GM12878 (cell line): ENCODE data around the gene OR52N5. TPM values are rescaled to one million over a fixed set of nuclear protein-coding genes. Genes with fewer than 3 reads are reported as not detected.

ENCODE experiments used
- ATAC-seq: fragments of 200-7000 bp; cut with Tn5 transposase; 3 replicates; pipeline ENCODE4 v1.9.1; 2020; ENCODE audit warnings: mild to moderate bottlenecking, moderate library complexity
- BruUV-seq: library from RNA; stranded (reverse); fragments of 400-500 nt; replicated peaks from 2 replicates; lab custom pipeline; 2021; lab: Mats Ljungman, UMichigan
- CTCF ChIA-PET: fragments of 300-600 bp; sonication (Branson Sonifier 250); formaldehyde crosslinking; extraction: SDS; loops from one replicate; lab custom pipeline; 2021; ENCODE audit warnings: inconsistent platforms; lab: Yijun Ruan, JAX
- POLR2A ChIA-PET: fragments of 350-600 bp; formaldehyde crosslinking; extraction: SDS; loops from one replicate; lab custom pipeline; 2021; ENCODE audit warnings: inconsistent platforms; lab: Charles Lee
- RAD21 ChIA-PET: fragments of 300-600 bp; sonication (Branson Sonifier 250); formaldehyde crosslinking; loops from one replicate; lab custom pipeline; 2023; ENCODE audit warnings: antibody characterized with exemption; ENCODE audit not compliant: unreplicated experiment; lab: Charles Lee
- SMC1A ChIA-PET: fragments of 300-600 bp; sonication (Branson Sonifier 250); formaldehyde crosslinking; loops from one replicate; lab custom pipeline; 2023; ENCODE audit not compliant: unreplicated experiment, uncharacterized antibody; lab: Charles Lee
- DNase-seq: peaks from one replicate; pipeline ENCODE4 v3.0.0-alpha.2; 2011; ENCODE audit warnings: low read depth, low spot score
- FAIRE-seq: peaks from 3 replicates; lab custom pipeline; 2011; peaks lifted over from hg19 to GRCh38; lab: Jason Lieb, UNC
- H2AFZ ChIP-seq: 2 replicates; pipeline ENCODE4 v1.6.0; 2011; ENCODE audit warnings: low read depth, low read length, control low read depth; ENCODE audit not compliant: control insufficient read depth
- H3K27ac ChIP-seq: 2 replicates; pipeline ENCODE4 v1.5.1; 2011; ENCODE audit warnings: control low read depth; ENCODE audit not compliant: control insufficient read depth, insufficient read depth
- H3K27me3 ChIP-seq, 2 experiments: replicated peaks in 1 of 2; 2 replicates each; pipeline versions ENCODE4 v1.6.0 to v1.6.1; 2011; ENCODE audit warnings: low read length in 1 of 2; ENCODE audit not compliant: control insufficient read depth in 2 of 2, insufficient read depth in 2 of 2
- H3K36me3 ChIP-seq, 2 experiments: 2 replicates each; pipeline ENCODE4 v1.5.1; 2011; ENCODE audit warnings: low read length in 1 of 2; ENCODE audit not compliant: control insufficient read depth in 2 of 2, insufficient read depth in 2 of 2
- H3K4me1 ChIP-seq: 2 replicates; pipeline ENCODE4 v1.6.1; 2011; ENCODE audit warnings: mild to moderate bottlenecking, low read length, moderate library complexity, mixed read lengths; ENCODE audit not compliant: control insufficient read depth, insufficient read depth
- H3K4me2 ChIP-seq: 2 replicates; pipeline ENCODE4 v1.6.0; 2011; ENCODE audit warnings: control low read depth; ENCODE audit not compliant: control insufficient read depth, insufficient read depth
- H3K4me3 ChIP-seq: fragments of 200-600 bp; sonication (generic); 2 replicates; pipeline ENCODE4 v1.5.1; 2016
- H3K79me2 ChIP-seq: 2 replicates; pipeline ENCODE4 v1.6.0; 2011; ENCODE audit warnings: low read length; ENCODE audit not compliant: control insufficient read depth, insufficient read depth
- H3K9ac ChIP-seq: 2 replicates; pipeline ENCODE4 v1.8.0; 2011; ENCODE audit warnings: low read length, control low read depth, mixed read lengths; ENCODE audit not compliant: control insufficient read depth, insufficient read depth
- H3K9me3 ChIP-seq: replicated peaks from 3 replicates; pipeline ENCODE4 v1.5.1; 2011; ENCODE audit warnings: mild to moderate bottlenecking, low read length; ENCODE audit not compliant: control insufficient read depth, insufficient read depth
- H4K20me1 ChIP-seq: 2 replicates; pipeline ENCODE4 v1.6.0; 2011; ENCODE audit not compliant: control insufficient read depth, insufficient read depth
- ATF7 ChIP-seq: fragments of 450-650 bp; IDR thresholded peaks from 2 replicates; pipeline ENCODE4 v1.6.1; 2016; ENCODE audit warnings: low read depth, mild to moderate bottlenecking
- CEBPZ ChIP-seq: fragments of 150-350 bp; IDR thresholded peaks from 2 replicates; pipeline ENCODE4 v1.6.1; 2016; ENCODE audit warnings: low read depth, low read length
- DPF2 ChIP-seq: fragments of 450-650 bp; IDR thresholded peaks from 2 replicates; pipeline ENCODE4 v1.6.1; 2017; ENCODE audit warnings: mild to moderate bottlenecking
- E4F1 ChIP-seq: fragments of 450-650 bp; IDR thresholded peaks from 2 replicates; pipeline ENCODE4 v1.6.1; 2018; ENCODE audit warnings: borderline replicate concordance, mild to moderate bottlenecking; ENCODE audit not compliant: partially characterized antibody
- IRF4 ChIP-seq: IDR thresholded peaks from 2 replicates; pipeline ENCODE4 v1.6.1; 2011; ENCODE audit warnings: low read depth, low read length
- JUNB ChIP-seq: IDR thresholded peaks from 2 replicates; pipeline ENCODE4 v1.6.1; 2016; ENCODE audit warnings: antibody characterized with exemption, mild to moderate bottlenecking
- MEF2A ChIP-seq: IDR thresholded peaks from 2 replicates; pipeline ENCODE4 v1.6.1; 2011; ENCODE audit warnings: low read depth, mild to moderate bottlenecking, low read length, moderate library complexity; ENCODE audit not compliant: insufficient read depth
- MEF2B ChIP-seq: fragments of 450-650 bp; IDR thresholded peaks from 2 replicates; pipeline ENCODE4 v1.6.1; 2018; ENCODE audit warnings: mild to moderate bottlenecking, moderate library complexity; ENCODE audit not compliant: partially characterized antibody, poor library complexity, severe bottlenecking
- MLLT1 ChIP-seq: fragments of 450-650 bp; IDR thresholded peaks from 2 replicates; pipeline ENCODE4 v1.6.1; 2016; ENCODE audit warnings: mild to moderate bottlenecking
- MTA3 ChIP-seq: IDR thresholded peaks from 2 replicates; pipeline ENCODE4 v1.6.1; 2012; ENCODE audit warnings: low read length, inconsistent platforms, borderline replicate concordance
- NFIC ChIP-seq: IDR thresholded peaks from 2 replicates; pipeline ENCODE4 v1.6.1; 2012; ENCODE audit warnings: low read depth, mild to moderate bottlenecking, inconsistent platforms, low read length, moderate library complexity
- NRF1 ChIP-seq: conservative IDR thresholded peaks from 2 replicates; pipeline ENCODE4 v1.6.1; 2011; ENCODE audit warnings: mild to moderate bottlenecking, low read depth, low read length, improper control_type of control experiment
- PML ChIP-seq: IDR thresholded peaks from 2 replicates; pipeline ENCODE4 v1.6.1; 2012; ENCODE audit warnings: low read length, inconsistent platforms
- RAD21 ChIP-seq: IDR thresholded peaks from 2 replicates; pipeline ENCODE4 v1.6.1; 2011; ENCODE audit warnings: mild to moderate bottlenecking, low read depth, low read length, moderate library complexity; ENCODE audit not compliant: insufficient read depth
- RUNX3 ChIP-seq: IDR thresholded peaks from 2 replicates; pipeline ENCODE4 v1.6.1; 2012; ENCODE audit warnings: low read length, inconsistent platforms
- TBL1XR1 ChIP-seq: IDR thresholded peaks from 2 replicates; pipeline ENCODE4 v1.6.1; 2012; ENCODE audit warnings: low read depth, low read length, improper control_type of control experiment
- USF2 ChIP-seq: IDR thresholded peaks from 2 replicates; pipeline ENCODE4 v1.6.1; 2011; ENCODE audit warnings: low read depth, low read length, improper control_type of control experiment, borderline replicate concordance
- ZZZ3 ChIP-seq: IDR thresholded peaks from 2 replicates; pipeline ENCODE4 v1.6.1; 2011; ENCODE audit warnings: low read depth; ENCODE audit not compliant: control insufficient read depth, insufficient read length
- WGBS: methylation state at CpG from one replicate; pipeline ENCODE4 v1.1.6; 2016; ENCODE audit warnings: low lambda C conversion rate; ENCODE audit not compliant: insufficient replicate concordance, insufficient coverage; ENCODE audit errors: missing lambda C conversion rate; 5-methylcytosine and 5-hydroxymethylcytosine counted together
- in situ Hi-C: fragments of 300-500 bp; cut with MboI; formaldehyde crosslinking; loops from 9 replicates; pipeline ENCODE4 v1.14.3; 2018; ENCODE audit warnings: mixed read lengths
- intact Hi-C: fragments of 100-400 bp; cut with micrococcal nuclease; formaldehyde crosslinking; loops from one replicate; pipeline ENCODE4 v1.14.2; 2022; ENCODE audit not compliant: unreplicated experiment
- polyA plus RNA-seq, 11 experiments: library from polyadenylated mRNA; depleted of rRNA in 4 of 11; unstranded in 6 of 11; stranded (reverse) in 5 of 11; fragments of >200 nt; fragmentation: Nextera tagmentation in 4 of 11; fragmentation: Illumina TruSeq in 1 of 11; extraction: Ambion mirVana in 4 of 11; extraction: Trizol in 1 of 11; gene quantifications; 1 replicate in 1 of 11; 2 replicates in 10 of 11; pipeline versions ENCODE4 v1.2.1 to v1.2.3, GENCODE V29; 2011 to 2016; ENCODE audit warnings: inconsistent platforms in 2 of 11, missing spikeins in 2 of 11, low read depth in 1 of 11
- total RNA-seq, 4 experiments: library from RNA; depleted of rRNA in 3 of 4; stranded (reverse); fragments of >200 nt in 3 of 4; fragmentation: Illumina TruSeq in 1 of 4; extraction: Trizol in 1 of 4; gene quantifications; 2 replicates each; pipeline versions ENCODE4 v1.2.1 to v1.2.3, GENCODE V29; 2013 to 2021

OR52N5 gene
- total and polyA plus RNA-seq, 10 of the 15 experiments (the other 5 are each of a cell fraction or from before 2014, with no cell fraction given) = not detected

- peak; percentile 73 for ATAC-seq
- RAD21 ChIA-PET = no interaction called here
- H3K36me3 ChIP-seq = no peaks in the 10 kb centered on the region
- no peaks in the 10 kb centered on the region for H3K79me2 ChIP-seq
- no peak overlapping the region for H3K4me2 ChIP-seq
- SMC1A ChIA-PET = no interaction called here
- no peaks in the 10 kb centered on the region for H4K20me1 ChIP-seq
- POLR2A ChIA-PET = no interaction called here
- no peak for FAIRE-seq
- no peaks in the 10 kb centered on the region for H3K27me3 ChIP-seq
- H3K4me3 ChIP-seq = no peak overlapping the region
- no peak for DNase-seq
- 39% methylated on average over 4 of the region's 4 CpGs for WGBS
- no peak overlapping the region for H3K27ac ChIP-seq
- CTCF ChIA-PET = interaction anchor here (1.0 kb wide), 1 partner anchor 131 kb away, joined by 3 read pairs; no protein-coding TSS in a partner anchor
- H3K9ac ChIP-seq = no peak overlapping the region
- H2AFZ ChIP-seq = no peak overlapping the region
- intact Hi-C loops (loop anchor here (5.0 kb wide), 1 partner anchor 113 kb away; no protein-coding TSS in a partner anchor), in situ Hi-C loops (no loop called here)
- H3K9me3 ChIP-seq = no peaks in the 10 kb centered on the region
- BruUV-seq = no TSS peak
- H3K4me1 ChIP-seq = no peaks in the 10 kb centered on the region
- peak; percentile 57; the same call in 1 of the 2 replicates for TF ChIP-seq ATF7
- no peak for TF ChIP-seq MTA3
- no peak for TF ChIP-seq ZZZ3
- no peak for TF ChIP-seq NFIC
- TF ChIP-seq NRF1 = no peak
- TF ChIP-seq TBL1XR1 = no peak
- TF ChIP-seq IRF4 = no peak
- TF ChIP-seq RAD21 = no peak
- TF ChIP-seq E4F1 = no peak
- peak; percentile 84 for TF ChIP-seq MEF2B
- peak; percentile 59; the same call in 1 of the 2 replicates for TF ChIP-seq MEF2A
- no peak for TF ChIP-seq RUNX3
- no peak for TF ChIP-seq CEBPZ
- TF ChIP-seq MLLT1 = no peak
- TF ChIP-seq DPF2 = no peak
- TF ChIP-seq PML = no peak
- no peak for TF ChIP-seq USF2
- TF ChIP-seq JUNB = 0 out of 2 replicates have a peak, but pooled peaks have one; percentile 12
Observed at GRCh38 chr11:5815534-5815933, 32.4 kb upstream of the OR52N5 start.
